DND-41 (cell line): ENCODE results near the gene RDH5.

Experiments used
- ATAC-seq: fragments of 200-7000 bp; cut with Tn5 transposase; 3 replicates; pipeline ENCODE4 v1.9.1; 2021; ENCODE audit warnings: low read depth; ENCODE audit not compliant: insufficient read depth
- DNase-seq: peaks from one replicate; pipeline ENCODE4 v3.0.0-alpha.2; 2020
- H2AFZ ChIP-seq: 2 replicates; pipeline ENCODE4 v1.6.0; 2012; ENCODE audit warnings: low read depth, low read length
- H3K27ac ChIP-seq: 2 replicates; pipeline ENCODE4 v1.5.1; 2012; ENCODE audit warnings: low read length, inconsistent platforms
- H3K27me3 ChIP-seq: fragments of 200-600 bp; sonication (generic); 2 replicates; pipeline ENCODE4 v1.6.0; 2012; ENCODE audit warnings: low read length, mild to moderate bottlenecking, inconsistent platforms; ENCODE audit not compliant: insufficient read depth, poor library complexity
- H3K36me3 ChIP-seq: 2 replicates; pipeline ENCODE4 v1.5.1; 2012; ENCODE audit warnings: low read length, inconsistent platforms; ENCODE audit not compliant: insufficient read depth
- H3K4me1 ChIP-seq: 2 replicates; pipeline ENCODE4 v1.5.1; 2012; ENCODE audit warnings: mild to moderate bottlenecking, low read length; ENCODE audit not compliant: insufficient read depth
- H3K4me2 ChIP-seq: 2 replicates; pipeline ENCODE4 v1.6.0; 2012; ENCODE audit warnings: mild to moderate bottlenecking, moderate library complexity, low read length, inconsistent platforms; ENCODE audit not compliant: insufficient read depth
- H3K4me3 ChIP-seq, 2 experiments: fragments of 200-600 bp in 1 of 2; shearing (Covaris generic) in 1 of 2; 2 replicates each; pipeline ENCODE4 v1.5.1; 2012 to 2016; ENCODE audit warnings: inconsistent platforms in 2 of 2, low read length in 2 of 2, mild to moderate bottlenecking in 2 of 2, low read depth in 1 of 2, moderate library complexity in 1 of 2
- H3K79me2 ChIP-seq: 2 replicates; pipeline ENCODE4 v1.6.0; 2012; ENCODE audit warnings: low read length, inconsistent platforms; ENCODE audit not compliant: insufficient read depth
- H3K9ac ChIP-seq: 2 replicates; pipeline ENCODE4 v1.6.0; 2012; ENCODE audit warnings: low read depth, mild to moderate bottlenecking, inconsistent platforms, low read length, moderate library complexity
- H3K9me3 ChIP-seq: 2 replicates; pipeline ENCODE4 v1.5.1; 2012; ENCODE audit warnings: low read length, moderate library complexity, mild to moderate bottlenecking, inconsistent platforms; ENCODE audit not compliant: insufficient read depth, severe bottlenecking
- H4K20me1 ChIP-seq: 2 replicates; pipeline ENCODE4 v1.6.0; 2012; ENCODE audit warnings: low read length; ENCODE audit not compliant: insufficient read depth
- CTCF ChIP-seq: IDR thresholded peaks from 2 replicates; pipeline ENCODE4 v1.5.1; 2012; ENCODE audit warnings: borderline replicate concordance, low read length, moderate library complexity, mild to moderate bottlenecking; ENCODE audit not compliant: poor library complexity, severe bottlenecking; ENCODE audit errors: extremely low read depth
- EZH2 ChIP-seq: IDR thresholded peaks from 3 replicates; pipeline ENCODE4 v1.6.1; 2012; ENCODE audit warnings: borderline replicate concordance, low read depth, mild to moderate bottlenecking, moderate library complexity, low read length, inconsistent platforms; ENCODE audit not compliant: severe bottlenecking

Gene RDH5

DNA sequence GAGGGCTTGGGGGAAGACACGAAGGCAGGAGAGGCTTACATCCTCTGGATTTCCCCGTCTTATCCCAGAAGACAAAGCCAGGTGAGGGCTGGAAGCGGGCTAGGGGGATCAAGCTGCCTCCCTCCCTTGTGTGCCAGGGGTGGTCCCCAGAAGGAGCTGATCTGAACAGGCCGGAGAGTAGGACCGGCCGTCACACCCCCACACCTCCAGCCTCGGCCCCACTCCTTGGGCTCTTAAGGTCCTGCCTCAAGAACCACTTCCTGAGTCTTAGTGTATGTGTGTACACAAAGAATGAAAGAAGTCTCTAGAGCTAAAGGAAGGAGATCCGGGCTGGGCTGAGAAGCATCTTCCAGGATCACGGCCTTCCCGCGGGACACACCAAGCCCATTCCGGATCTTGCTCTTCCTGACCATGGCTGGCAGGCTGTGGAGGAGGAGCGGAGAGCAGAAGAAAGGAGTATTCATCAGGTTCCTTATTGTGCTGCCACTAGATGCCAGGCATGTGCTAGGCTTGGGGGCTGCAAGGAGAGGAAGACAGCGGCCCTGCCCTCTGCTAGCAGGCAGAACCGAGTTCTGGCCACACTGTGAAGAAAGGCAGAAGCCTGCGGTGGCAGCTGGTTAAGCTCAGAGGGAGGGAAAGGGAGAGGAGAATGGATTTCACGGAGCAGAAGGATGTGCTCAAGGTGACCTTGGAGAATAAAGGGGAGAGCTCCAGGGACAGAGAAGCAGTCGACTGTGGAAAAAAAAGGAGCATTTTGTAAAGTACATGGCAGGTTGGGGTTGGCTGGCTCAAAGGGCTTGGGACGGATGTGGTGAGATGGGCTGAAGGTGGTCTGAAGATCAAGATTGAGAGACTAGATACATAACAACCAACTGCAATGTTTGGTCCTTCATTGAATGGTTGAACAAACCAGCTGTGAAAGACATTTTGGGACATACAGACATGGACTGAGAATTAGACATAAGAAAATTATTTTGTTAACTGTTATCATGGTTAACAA, 9.9 kb downstream of the RDH5 start:
- peak overlapping the region; percentile 84 for H3K4me2 ChIP-seq
- peak; percentile 41 for ATAC-seq
- H3K4me1 ChIP-seq: peaks cover 34% of the 10 kb centered on the region
- peak overlapping the region in 1 of 2 experiments; percentile 69; a peak in 2 of 4 replicates for H3K4me3 ChIP-seq
- peak overlapping the region; percentile 67 for H3K27ac ChIP-seq
- H3K27me3 ChIP-seq: no peaks in the 10 kb centered on the region
- peaks cover 11% of the 10 kb centered on the region for H3K79me2 ChIP-seq
- no peaks in the 10 kb centered on the region for H3K9me3 ChIP-seq
- DNase-seq: peak; percentile 54
- peak overlapping the region; percentile 87 for H2AFZ ChIP-seq
- peaks cover 24% of the 10 kb centered on the region for H3K36me3 ChIP-seq
- peak overlapping the region; percentile 68 for H3K9ac ChIP-seq
- TF ChIP-seq EZH2 (no peak), CTCF (peak; percentile 38)
- H4K20me1 ChIP-seq: 0 out of 2 replicates have a peak, but pooled peaks cover 3% of the 10 kb centered on the region

- no peak for TF ChIP-seq EZH2
- TF ChIP-seq CTCF: no peak
- no peak for ATAC-seq
- Histone ChIP-seq H4K20me1 (0 out of 2 replicates have a peak, but pooled peaks cover under 1% of the 10 kb centered on the region), H3K4me1 (peaks cover 38% of the 10 kb centered on the region), H3K4me3 (no peak overlapping the region), H3K27ac (no peak overlapping the region), H3K9me3 (no peaks in the 10 kb centered on the region), H3K79me2 (peaks cover 9% of the 10 kb centered on the region), H3K9ac (no peak overlapping the region), H3K36me3 (0 out of 2 replicates have a peak, but pooled peaks cover 5% of the 10 kb centered on the region), H3K27me3 (no peaks in the 10 kb centered on the region), H3K4me2 (no peak overlapping the region), H2AFZ (no peak overlapping the region)
- no peak for DNase-seq
Measured at GRCh38 chr12:55732288-55732687, 12.1 kb downstream of the RDH5 start.

- no peak overlapping the region for H3K4me2 ChIP-seq
- no peak for DNase-seq
- no peak overlapping the region for H3K9ac ChIP-seq
- H3K27ac ChIP-seq: no peak overlapping the region
- no peaks in the 10 kb centered on the region for H4K20me1 ChIP-seq
- H3K27me3 ChIP-seq: no peaks in the 10 kb centered on the region
- TF ChIP-seq EZH2 (no peak), CTCF (no peak)
- no peaks in the 10 kb centered on the region for H3K36me3 ChIP-seq
- peaks cover 38% of the 10 kb centered on the region for H3K4me1 ChIP-seq
- H2AFZ ChIP-seq: no peak overlapping the region
- H3K9me3 ChIP-seq: no peaks in the 10 kb centered on the region
- peaks cover under 1% of the 10 kb centered on the region for H3K79me2 ChIP-seq
- ATAC-seq: no peak
- no peak overlapping the region for H3K4me3 ChIP-seq
Measured at GRCh38 chr12:55733021-55733555, 12.9 kb downstream of the RDH5 start.
